Testis (tissue), 3 donors: Measurements from ENCODE around the gene SLC35E1. TPM values are rescaled to one million over a fixed set of nuclear protein-coding genes. Genes with fewer than 3 reads are reported as not detected.

Source experiments
- DNase-seq: peaks from one replicate; pipeline ENCODE4 v3.0.0-alpha.2; 2019
- H3K27ac ChIP-seq, 2 donors: fragments of 200-600 bp; sonication (generic); one replicate each; pipeline ENCODE4 v1.5.1; 2019
- H3K27me3 ChIP-seq: fragments of 200-600 bp; sonication (generic); one replicate; pipeline ENCODE4 v1.5.1; 2019
- H3K36me3 ChIP-seq: fragments of 200-600 bp; sonication (generic); one replicate; pipeline ENCODE4 v1.5.1; 2017; ENCODE audit warnings: low read depth; ENCODE audit errors: missing control alignments
- H3K4me1 ChIP-seq: fragments of 200-600 bp; sonication (generic); one replicate; pipeline ENCODE4 v1.5.1; 2019
- H3K4me3 ChIP-seq, 2 donors: fragments of 200-600 bp; sonication (generic); one replicate each; pipeline ENCODE4 v1.5.1; 2017 to 2019
- H3K9me3 ChIP-seq: fragments of 200-600 bp; sonication (generic); one replicate; pipeline ENCODE4 v1.5.1; 2017
- POLR2A ChIP-seq: fragments of 450-650 bp; IDR thresholded peaks from one replicate; pipeline ENCODE4 v1.6.1; 2017; ENCODE audit warnings: antibody characterized with exemption, mild to moderate bottlenecking, moderate library complexity
- WGBS, 2 donors: methylation state at CpG; one replicate each; pipeline ENCODE4 v1.1.5; 2018; 5-methylcytosine and 5-hydroxymethylcytosine counted together
- intact Hi-C: fragments of 100-400 bp; cut with DNase I; formaldehyde crosslinking; loops from one replicate; pipeline ENCODE4 v1.15.1; 2023; ENCODE audit warnings: low total_unique reads
- polyA plus RNA-seq: library from polyadenylated mRNA; stranded (reverse); fragments of 350-450 nt; fragmentation: Illumina TruSeq; extraction: RNeasy Lipid Tissue Mini Kit (QIAGEN cat#74804); gene quantifications from one replicate; pipeline ENCODE4 v1.2.3, GENCODE V29; 2014; ENCODE audit warnings: low read depth, low replicate concordance; ENCODE audit not compliant: insufficient read depth
- total RNA-seq, 2 donors: library from RNA; depleted of rRNA; stranded (reverse); fragments of >200 nt; gene quantifications; one replicate each; pipeline ENCODE4 v1.2.3, GENCODE V29; 2016
- TF ChIP-seq, protein P1 (sequence below), 3 experiments: fragments of 450-650 bp in 2 of 3; fragments of 200-600 bp in 1 of 3; sonication (generic) in 1 of 3; IDR thresholded peaks; one replicate each; pipeline ENCODE4 v1.5.1; 2016 to 2019; ENCODE audit warnings: antibody characterized with exemption in 3 of 3, mild to moderate bottlenecking in 2 of 3, moderate library complexity in 1 of 3

Gene SLC35E1
- total and polyA plus RNA-seq, 3 donors from 2014 or later = 20.3 to 56.3 (median 54.0) TPM

DNA sequence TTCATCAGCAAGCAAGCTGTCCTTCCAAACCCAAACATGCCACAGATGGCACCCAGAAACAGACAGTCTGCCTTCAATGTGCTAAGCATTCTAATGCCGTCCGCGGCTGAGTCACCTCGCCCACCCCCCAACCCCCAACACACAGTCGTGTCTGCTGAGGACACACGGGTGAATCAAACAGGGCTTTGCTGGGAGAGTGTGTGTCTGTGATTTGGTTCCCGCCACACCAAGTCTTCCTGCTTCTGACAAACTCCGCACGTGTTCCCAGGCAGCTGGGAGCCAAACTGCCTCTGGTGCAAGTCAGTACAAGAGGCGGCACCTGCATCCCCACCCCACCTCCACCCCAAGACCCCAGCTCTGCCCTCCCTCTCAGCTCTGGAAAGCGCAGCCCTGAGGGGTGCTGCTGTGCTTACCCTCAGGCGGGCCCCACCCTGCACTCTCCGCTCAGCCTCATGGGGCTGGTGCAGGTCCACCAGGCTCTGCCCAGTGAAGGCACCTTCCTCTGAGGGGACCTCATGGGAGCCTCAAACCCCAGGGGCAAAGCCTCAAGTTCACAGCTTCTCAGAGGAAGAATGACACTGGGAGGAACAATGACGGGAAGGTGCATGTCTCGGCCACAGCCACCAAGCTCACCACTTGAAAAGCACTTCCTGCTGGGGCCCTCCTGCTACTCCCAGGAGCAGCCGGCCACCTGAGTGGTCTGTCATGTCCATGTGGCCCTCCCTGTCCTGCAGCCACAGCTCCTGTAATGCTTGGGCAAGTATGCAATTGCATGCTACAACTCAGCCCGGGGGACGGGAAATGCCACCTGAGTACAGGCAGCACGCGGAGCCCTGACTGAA lies 15.0 kb upstream of the SLC35E1 start:
- Histone ChIP-seq H3K4me1 (peaks cover 79% of the 10 kb centered on the region), H3K27me3 (no peaks in the 10 kb centered on the region), H3K36me3 (no peaks in the 10 kb centered on the region), H3K4me3 (no peak overlapping the region), H3K27ac (no peak overlapping the region), H3K9me3 (no peaks in the 10 kb centered on the region)
- no peak for DNase-seq
- intact Hi-C loops = no loop called here
- TF ChIP-seq POLR2A = no peak
- TF ChIP-seq, protein P1, sequence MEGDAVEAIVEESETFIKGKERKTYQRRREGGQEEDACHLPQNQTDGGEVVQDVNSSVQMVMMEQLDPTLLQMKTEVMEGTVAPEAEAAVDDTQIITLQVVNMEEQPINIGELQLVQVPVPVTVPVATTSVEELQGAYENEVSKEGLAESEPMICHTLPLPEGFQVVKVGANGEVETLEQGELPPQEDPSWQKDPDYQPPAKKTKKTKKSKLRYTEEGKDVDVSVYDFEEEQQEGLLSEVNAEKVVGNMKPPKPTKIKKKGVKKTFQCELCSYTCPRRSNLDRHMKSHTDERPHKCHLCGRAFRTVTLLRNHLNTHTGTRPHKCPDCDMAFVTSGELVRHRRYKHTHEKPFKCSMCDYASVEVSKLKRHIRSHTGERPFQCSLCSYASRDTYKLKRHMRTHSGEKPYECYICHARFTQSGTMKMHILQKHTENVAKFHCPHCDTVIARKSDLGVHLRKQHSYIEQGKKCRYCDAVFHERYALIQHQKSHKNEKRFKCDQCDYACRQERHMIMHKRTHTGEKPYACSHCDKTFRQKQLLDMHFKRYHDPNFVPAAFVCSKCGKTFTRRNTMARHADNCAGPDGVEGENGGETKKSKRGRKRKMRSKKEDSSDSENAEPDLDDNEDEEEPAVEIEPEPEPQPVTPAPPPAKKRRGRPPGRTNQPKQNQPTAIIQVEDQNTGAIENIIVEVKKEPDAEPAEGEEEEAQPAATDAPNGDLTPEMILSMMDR (IDR thresholded peaks at IDR 0.05) = no peak
- 46 to 67% methylated on average over 12 to 20 of the region's 20 CpGs for WGBS, 2 donors

DNA sequence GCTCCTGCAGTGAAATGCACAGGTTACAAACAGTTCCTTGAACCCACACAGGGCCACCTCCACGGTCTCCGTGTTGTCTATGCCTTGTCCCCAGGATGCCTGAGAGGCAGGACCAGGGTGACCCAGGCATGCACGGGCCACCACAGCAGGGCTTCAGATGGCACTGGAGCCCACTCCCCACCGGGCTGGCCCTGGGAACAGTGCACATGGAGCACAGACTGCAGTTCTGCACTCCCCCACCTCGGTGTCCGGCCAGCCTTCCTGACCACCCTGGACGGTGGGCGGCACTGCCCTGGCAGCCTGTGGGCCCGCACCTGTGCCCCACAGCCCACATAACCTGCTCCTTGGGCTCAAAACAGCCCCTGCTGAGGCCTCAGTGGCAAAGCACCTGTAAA lies 14.3 kb upstream of the SLC35E1 start:
- WGBS, 2 donors = 56 to 85% methylated on average over 9 of the region's 9 CpGs
- DNase-seq = no peak
- Histone ChIP-seq H3K4me1 (peaks cover 87% of the 10 kb centered on the region), H3K27me3 (no peaks in the 10 kb centered on the region), H3K4me3 (no peak overlapping the region), H3K27ac (peak overlapping the region; percentile 28 to 41), H3K9me3 (no peaks in the 10 kb centered on the region), H3K36me3 (no peaks in the 10 kb centered on the region)
- intact Hi-C loops = no loop called here
- no peak for TF ChIP-seq POLR2A
- TF ChIP-seq, protein P1 (IDR thresholded peaks at IDR 0.05) = no peak

DNA sequence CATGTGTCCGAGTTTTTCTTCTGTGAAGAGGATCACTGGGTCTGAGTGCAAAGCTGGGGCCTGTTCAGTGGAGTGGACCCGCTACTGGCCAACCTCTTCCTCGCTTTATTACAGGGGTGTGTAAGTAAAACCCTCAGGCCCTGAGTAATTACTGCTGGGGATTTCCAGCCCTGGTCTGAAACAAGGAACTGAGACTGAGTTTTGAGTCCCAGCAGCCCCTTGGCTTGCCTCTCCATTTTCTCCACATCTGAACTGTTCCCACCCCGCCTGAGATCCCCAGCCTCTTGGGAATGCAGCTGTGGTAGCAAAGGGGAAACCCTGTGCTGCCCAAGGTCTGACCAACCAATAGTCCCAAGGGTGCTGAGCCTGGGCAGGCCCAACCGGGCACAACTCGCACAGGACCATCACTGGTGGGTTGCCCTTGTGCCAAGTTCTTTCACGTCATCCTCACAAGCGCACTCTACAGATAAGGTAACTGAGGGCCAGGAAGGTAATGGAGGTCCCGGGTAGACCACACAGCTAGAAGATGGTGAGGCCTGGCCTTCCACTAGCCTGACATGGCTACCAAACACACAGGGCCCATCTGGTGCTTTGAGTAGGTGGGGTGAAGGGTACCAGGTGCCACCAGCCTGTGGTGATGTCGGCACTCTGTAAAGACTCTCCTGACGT lies 13.7 kb upstream of the SLC35E1 start:
- DNase-seq = no peak
- Histone ChIP-seq H3K9me3 (no peaks in the 10 kb centered on the region), H3K36me3 (no peaks in the 10 kb centered on the region), H3K4me3 (no peak overlapping the region), H3K27me3 (no peaks in the 10 kb centered on the region), H3K27ac (peak overlapping the region; percentile 28 to 41), H3K4me1 (peaks cover 92% of the 10 kb centered on the region)
- TF ChIP-seq POLR2A = no peak
- TF ChIP-seq, protein P1 (IDR thresholded peaks at IDR 0.05) = no peak
- intact Hi-C loops = no loop called here
- 65 to 75% methylated on average over 11 of the region's 11 CpGs for WGBS, 2 donors

DNA sequence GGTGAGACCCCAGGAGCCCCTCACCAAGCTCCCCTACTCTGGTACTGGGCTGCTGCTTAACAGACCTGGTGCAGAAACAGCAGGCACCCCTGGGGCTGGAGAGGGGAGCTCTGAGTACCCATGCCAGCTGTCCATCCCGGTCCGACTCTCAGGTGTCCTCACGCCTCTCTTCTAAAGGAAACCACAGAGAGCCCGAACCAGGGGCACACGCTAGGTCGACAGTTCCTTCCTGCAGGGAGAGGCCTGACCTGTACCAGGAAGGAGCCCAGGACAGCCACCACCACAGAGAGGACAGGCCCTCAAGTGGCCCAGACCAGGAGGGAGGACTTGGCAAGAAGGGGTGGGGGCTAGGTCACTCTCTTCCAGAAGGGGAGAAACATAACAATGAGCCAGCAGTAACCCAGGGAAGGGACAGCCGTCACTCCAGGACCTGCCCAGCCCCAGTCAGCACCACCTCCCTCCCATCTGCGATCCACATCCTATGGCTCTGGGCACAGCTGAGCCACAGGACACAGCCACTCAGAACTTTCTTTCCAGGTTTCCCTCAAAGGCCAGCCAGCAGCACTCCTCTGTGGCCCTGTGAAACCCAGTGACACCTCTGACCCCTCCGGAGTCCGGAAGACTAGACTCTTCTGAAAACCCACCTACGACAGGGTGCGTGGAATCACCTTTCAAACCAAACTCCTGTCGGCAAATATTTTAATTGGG lies 13.0 kb upstream of the SLC35E1 start:
- no peaks in the 10 kb centered on the region for H3K9me3 ChIP-seq
- H3K27ac ChIP-seq = peak overlapping the region; percentile 28 to 51
- no peak for DNase-seq
- intact Hi-C loops = no loop called here
- WGBS, 2 donors = 79 to 85% methylated on average over 10 to 13 of the region's 13 CpGs
- H3K4me1 ChIP-seq = peaks cover 98% of the 10 kb centered on the region
- no peak overlapping the region for H3K4me3 ChIP-seq
- no peak for TF ChIP-seq POLR2A
- TF ChIP-seq, protein P1 (IDR thresholded peaks at IDR 0.05) = no peak
- no peaks in the 10 kb centered on the region for H3K27me3 ChIP-seq
- no peaks in the 10 kb centered on the region for H3K36me3 ChIP-seq
